HUES64 (cell line): ENCODE results near the gene PBX4.

Experiments
- H3K27ac ChIP-seq: 2 replicates; pipeline ENCODE4 v1.7.0; 2013; ENCODE audit warnings: low read depth, low read length, inconsistent platforms
- H3K27me3 ChIP-seq: 2 replicates; pipeline ENCODE4 v1.6.1; 2013; ENCODE audit warnings: mild to moderate bottlenecking, low read length; ENCODE audit not compliant: insufficient read depth
- H3K36me3 ChIP-seq: 2 replicates; pipeline ENCODE4 v1.6.1; 2013; ENCODE audit warnings: mild to moderate bottlenecking, low read length; ENCODE audit not compliant: insufficient read depth
- H3K4me1 ChIP-seq: 2 replicates; pipeline ENCODE4 v1.6.1; 2013; ENCODE audit warnings: mild to moderate bottlenecking, low read length, moderate library complexity; ENCODE audit not compliant: insufficient read depth
- H3K4me3 ChIP-seq: 2 replicates; pipeline ENCODE4 v1.5.1; 2013; ENCODE audit warnings: mild to moderate bottlenecking, low read length, moderate library complexity
- H3K9ac ChIP-seq: 2 replicates; pipeline ENCODE4 v1.6.1; 2013; ENCODE audit warnings: mild to moderate bottlenecking, low read depth, low read length
- H3K9me3 ChIP-seq: 2 replicates; pipeline ENCODE4 v1.6.1; 2013; ENCODE audit warnings: low read depth, low read length; ENCODE audit not compliant: insufficient read depth
- whole genome bisulfite sequencing: fragments of 150-250, 120-280 bp; methylation state at CpG from one replicate; pipeline ENCODE4 v1.1.7; 2013; ENCODE audit warnings: missing lambda C conversion rate; 5-methylcytosine and 5-hydroxymethylcytosine counted together

The PBX4 gene

DNA sequence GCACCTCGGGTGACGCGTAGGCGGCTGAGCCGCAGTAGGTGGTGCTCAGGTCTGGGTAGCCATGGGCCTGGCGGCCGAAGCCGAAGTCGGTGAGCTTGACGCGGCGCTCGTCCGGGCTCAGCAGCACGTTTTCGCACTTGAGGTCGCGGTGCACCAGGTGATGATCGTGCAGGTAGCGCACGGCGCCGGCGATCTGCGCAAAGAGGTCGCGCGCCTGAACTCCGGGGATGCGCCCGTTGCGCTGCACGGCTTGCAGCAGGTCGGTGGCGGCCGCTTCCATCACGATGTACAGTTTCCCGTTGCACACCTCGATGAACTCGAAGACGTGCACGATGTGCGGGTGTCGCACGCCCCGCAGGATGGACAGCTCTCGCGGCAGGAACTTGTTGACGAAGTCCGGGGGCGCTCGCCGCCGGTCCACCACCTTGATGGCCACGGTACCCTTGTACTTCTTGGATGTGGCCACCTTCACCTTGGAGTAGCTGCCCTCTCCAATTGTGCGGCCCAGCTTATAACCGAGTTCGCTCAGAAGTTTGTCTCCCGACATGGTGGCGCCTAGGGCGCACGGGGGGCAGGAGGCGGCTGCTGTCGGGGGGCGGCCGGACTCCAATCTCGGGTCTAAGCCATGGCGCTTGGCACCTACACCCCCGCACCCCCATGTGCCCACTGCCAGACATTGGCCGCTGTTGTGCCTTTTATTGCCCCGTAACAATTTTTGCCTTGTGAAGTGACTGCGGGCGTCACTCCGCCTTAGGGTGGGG, 103.4 kb downstream of the PBX4 start, which contains the start of gene TSSK6:
Gene TSSK6 (minus strand): TSS at position 668 of the 761 bp plus-strand sequence. CDS start 121 bp downstream, at position 547.
- Histone ChIP-seq H3K4me3 (peak within 1 kb of the TSS; percentile 82), H3K9me3 (no peaks in the 10 kb centered on the region), H3K27ac (peak within 1 kb of the TSS; percentile 61), H3K4me1 (no peaks in the 10 kb centered on the region), H3K27me3 (no peaks in the 10 kb centered on the region), H3K36me3 (peaks cover 15% of the 10 kb centered on the region), H3K9ac (peak within 1 kb of the TSS; percentile 67)
- 96% methylated on average over 74 of the region's 74 CpGs for WGBS

- Histone ChIP-seq H3K4me1 (no peaks in the 10 kb centered on the region), H3K4me3 (no peak overlapping the region), H3K36me3 (peaks cover 7% of the 10 kb centered on the region), H3K9ac (no peak overlapping the region), H3K27ac (no peak overlapping the region), H3K27me3 (no peaks in the 10 kb centered on the region), H3K9me3 (no peaks in the 10 kb centered on the region)
- WGBS: 96% methylated on average over 46 of the region's 46 CpGs
Measured at GRCh38 chr19:19514215-19514657, 104.3 kb downstream of the PBX4 start.

DNA sequence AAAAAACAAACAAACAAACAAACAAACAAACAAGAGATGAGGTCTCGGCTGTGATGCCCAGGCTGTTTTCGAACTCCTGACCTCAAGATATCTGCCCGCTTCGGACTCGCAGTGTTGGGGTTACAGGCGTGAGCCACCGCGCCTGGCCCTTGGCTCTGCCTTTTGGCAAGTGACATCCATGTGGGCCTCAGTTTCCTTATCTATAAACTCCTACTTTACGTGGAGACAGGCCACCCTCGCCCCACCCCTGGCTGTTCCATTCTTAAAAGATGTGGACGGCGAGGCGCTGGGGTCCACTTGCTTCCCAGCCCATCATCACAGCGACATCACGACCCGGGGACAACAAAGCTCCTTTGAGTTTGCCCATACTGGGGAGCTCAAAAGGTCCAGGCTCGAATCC, 104.8 kb downstream of the PBX4 start:
- whole genome bisulfite sequencing: 94% methylated on average over 17 of the region's 17 CpGs
- Histone ChIP-seq H3K4me1 (no peaks in the 10 kb centered on the region), H3K27me3 (no peaks in the 10 kb centered on the region), H3K9ac (no peak overlapping the region), H3K4me3 (no peak overlapping the region), H3K9me3 (no peaks in the 10 kb centered on the region), H3K36me3 (peaks cover 4% of the 10 kb centered on the region; the same call in 1 of the 2 replicates), H3K27ac (no peak overlapping the region)
